Stomach smooth muscle (tissue), 2 donors: ENCODE data around the gene TTC33.
"Not testable (repeated sequence)": the region's sequence is repeated elsewhere in the genome, so short reads cannot be mapped to it uniquely, and the experiment has no call there.

Source experiments
- H3K27ac ChIP-seq: one replicate; pipeline ENCODE4 v1.7.0; 2013; ENCODE audit warnings: mild to moderate bottlenecking, low read length, inconsistent platforms
- H3K27me3 ChIP-seq, 2 donors: one replicate each; pipeline ENCODE4 v1.7.0; 2013; ENCODE audit warnings: low read length in 2 of 2; ENCODE audit not compliant: insufficient read depth in 2 of 2, control insufficient read depth in 1 of 2
- H3K36me3 ChIP-seq, 2 donors: one replicate each; pipeline ENCODE4 v1.7.0; 2013; ENCODE audit warnings: low read length in 2 of 2; ENCODE audit not compliant: control insufficient read depth in 2 of 2, insufficient read depth in 2 of 2
- H3K4me1 ChIP-seq: one replicate; pipeline ENCODE4 v1.7.0; 2013; ENCODE audit warnings: low read length; ENCODE audit not compliant: control insufficient read depth, insufficient read depth
- H3K4me3 ChIP-seq, 2 donors: one replicate each; pipeline ENCODE4 v1.7.0; 2013; ENCODE audit warnings: low read length in 2 of 2
- H3K9ac ChIP-seq, 2 donors: one replicate each; pipeline ENCODE4 v1.7.0; 2013; ENCODE audit warnings: low read length in 2 of 2, mild to moderate bottlenecking in 1 of 2
- H3K9me3 ChIP-seq, 2 donors: one replicate each; pipeline ENCODE4 v1.7.0; 2013; ENCODE audit warnings: low read length in 2 of 2; ENCODE audit not compliant: control insufficient read depth in 2 of 2
- donor health status: healthy.
- donor health status: Pancreatic carcinoma.

TTC33 gene

DNA sequence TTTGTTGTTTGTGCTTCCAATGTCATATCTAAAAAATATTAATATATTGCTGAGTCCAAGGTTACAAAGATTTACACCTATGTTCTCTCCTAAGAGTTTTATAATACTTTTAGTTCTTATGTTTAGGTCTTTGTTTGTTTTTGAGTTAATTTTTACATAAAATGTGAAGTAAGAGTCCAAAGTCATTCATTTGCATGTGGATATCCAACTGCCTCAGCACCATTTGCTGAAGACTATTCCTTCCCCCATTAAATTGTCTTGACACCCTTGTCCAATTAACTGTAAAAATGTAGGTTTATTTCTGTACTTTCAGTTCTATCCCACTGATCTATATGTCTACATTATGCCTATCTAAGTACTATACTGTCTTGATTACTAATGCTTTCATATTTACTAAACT is 35.7 kb downstream of the TTC33 start:
- H3K9ac ChIP-seq, result no peak overlapping the region
- H3K36me3 ChIP-seq, result peaks cover 0 to 5% of the 10 kb centered on the region in 2 donors
- no peak overlapping the region for H3K4me3 ChIP-seq
- no peaks in the 10 kb centered on the region for H3K4me1 ChIP-seq
- H3K9me3 ChIP-seq, result peaks cover 0 to 4% of the 10 kb centered on the region in 2 donors
- H3K27me3 ChIP-seq, result no peaks in the 10 kb centered on the region
- no peak overlapping the region for H3K27ac ChIP-seq

DNA sequence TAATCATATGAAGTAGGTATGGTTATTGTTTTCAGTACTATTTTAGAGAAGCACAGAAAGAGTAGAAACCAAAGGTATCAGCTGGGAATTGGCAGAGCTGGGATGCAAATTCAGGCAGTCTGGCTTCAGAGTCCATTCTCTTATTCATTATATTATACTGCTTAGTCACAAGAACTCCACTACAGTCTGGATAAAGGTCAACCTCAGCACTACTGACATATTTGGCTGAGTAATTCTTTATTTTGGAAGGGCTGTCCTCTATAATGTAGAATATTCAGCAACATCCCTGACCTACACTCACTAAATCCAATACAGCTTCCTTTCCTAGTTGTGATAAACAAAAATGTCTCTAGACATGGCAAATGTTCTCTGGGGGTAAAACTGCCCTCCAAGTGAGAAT is 38.5 kb downstream of the TTC33 start:
- Histone ChIP-seq H3K4me1 (no peaks in the 10 kb centered on the region), H3K4me3 (no peak overlapping the region), H3K9me3 (peaks cover 0 to 4% of the 10 kb centered on the region in 2 donors), H3K27ac (no peak overlapping the region), H3K27me3 (no peaks in the 10 kb centered on the region), H3K36me3 (peaks cover 0 to 5% of the 10 kb centered on the region in 2 donors), H3K9ac (no peak overlapping the region)

DNA sequence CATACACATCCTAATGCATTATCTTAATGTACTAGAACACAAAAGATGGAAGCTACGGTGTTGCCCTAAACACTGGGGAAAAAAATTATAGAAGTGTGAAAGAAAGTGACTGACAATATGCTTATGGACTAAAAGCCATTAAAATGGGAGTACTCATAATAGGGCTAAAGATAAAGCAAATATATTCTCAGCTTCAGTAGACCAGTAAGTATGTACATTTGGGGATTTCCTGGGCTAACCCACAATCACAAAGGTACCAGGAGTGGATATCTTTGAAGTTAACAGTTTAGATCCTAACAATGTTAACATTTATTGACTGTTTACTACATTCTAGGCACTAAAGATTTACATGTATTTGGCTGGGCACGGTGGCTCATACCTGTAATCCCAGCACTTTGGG is 39.2 kb downstream of the TTC33 start:
- Histone ChIP-seq H3K27ac (no peak overlapping the region), H3K9me3 (peaks cover 0 to 4% of the 10 kb centered on the region in 2 donors), H3K4me3 (no peak overlapping the region), H3K27me3 (no peaks in the 10 kb centered on the region), H3K4me1 (no peaks in the 10 kb centered on the region), H3K36me3 (peaks cover 0 to 5% of the 10 kb centered on the region in 2 donors), H3K9ac (no peak overlapping the region)

DNA sequence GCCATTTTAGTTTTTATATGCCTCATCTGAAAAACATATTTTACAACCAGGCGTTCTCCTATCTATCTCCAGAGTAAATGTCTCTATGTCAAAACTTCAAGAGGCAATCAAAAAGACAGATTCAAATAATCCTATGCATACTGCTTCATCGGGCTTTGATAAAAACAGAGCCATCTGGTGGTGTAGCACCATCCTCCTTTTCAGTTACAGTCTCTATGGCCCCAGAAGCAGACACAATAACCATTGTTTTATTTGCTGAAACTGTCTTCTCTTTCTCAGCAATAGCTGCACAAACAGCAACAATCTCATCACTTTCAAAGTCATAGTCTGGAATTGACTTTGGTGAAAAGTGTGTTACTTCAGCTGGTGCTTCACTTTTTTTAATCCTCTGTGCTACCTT is 39.8 kb downstream of the TTC33 start:
- no peaks in the 10 kb centered on the region for H3K9me3 ChIP-seq
- H3K9ac ChIP-seq, result no peak overlapping the region
- H3K4me1 ChIP-seq, result no peaks in the 10 kb centered on the region
- H3K36me3 ChIP-seq, result peaks cover 0 to 2% of the 10 kb centered on the region in 2 donors
- H3K4me3 ChIP-seq, result no peak overlapping the region
- H3K27me3 ChIP-seq, result no peaks in the 10 kb centered on the region
- no peak overlapping the region for H3K27ac ChIP-seq

DNA sequence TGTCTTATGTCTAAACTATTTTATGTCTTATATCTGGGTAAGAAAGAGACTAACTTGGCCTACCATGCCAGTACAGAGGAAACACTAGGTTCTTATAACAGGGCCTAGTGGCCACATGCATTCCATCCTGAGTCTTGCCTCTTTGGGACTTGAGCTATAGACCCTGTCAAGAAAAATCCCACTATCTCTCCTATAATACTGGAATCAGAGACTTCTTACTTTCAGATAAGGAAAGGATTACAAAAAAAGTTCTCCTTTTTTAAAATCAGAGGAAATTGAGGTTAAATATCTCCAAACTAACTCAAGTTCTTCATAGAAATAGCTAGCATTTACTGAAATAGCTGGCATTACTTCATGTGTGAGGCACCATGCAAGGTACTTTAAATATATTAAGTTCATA is 41.8 kb downstream of the TTC33 start:
- Histone ChIP-seq H3K36me3 (no peaks in the 10 kb centered on the region), H3K9ac (no peak overlapping the region), H3K27me3 (no peaks in the 10 kb centered on the region), H3K4me3 (no peak overlapping the region), H3K4me1 (no peaks in the 10 kb centered on the region), H3K27ac (no peak overlapping the region), H3K9me3 (no peaks in the 10 kb centered on the region)

DNA sequence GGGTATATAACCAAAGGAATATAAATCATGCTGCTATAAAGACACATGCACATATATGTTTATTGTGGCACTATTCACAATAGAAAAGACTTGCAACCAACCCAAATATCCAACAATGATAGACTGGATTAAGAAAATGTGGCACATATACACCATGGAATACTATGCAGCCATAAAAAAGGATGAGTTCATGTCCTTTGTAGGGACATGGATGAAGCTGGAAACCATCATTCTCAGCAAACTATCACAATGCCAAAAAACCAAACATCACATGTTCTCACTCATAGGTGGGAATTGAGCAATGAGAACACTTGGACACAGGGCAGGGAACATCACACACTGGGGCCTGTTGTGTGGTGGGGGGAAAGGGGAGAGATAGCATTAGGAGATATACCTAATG is 45.2 kb downstream of the TTC33 start:
- not testable (repeated sequence) for H3K27ac ChIP-seq, H3K36me3 ChIP-seq, H3K4me3 ChIP-seq, H3K27me3 ChIP-seq, H3K9me3 ChIP-seq, H3K4me1 ChIP-seq, H3K9ac ChIP-seq

DNA sequence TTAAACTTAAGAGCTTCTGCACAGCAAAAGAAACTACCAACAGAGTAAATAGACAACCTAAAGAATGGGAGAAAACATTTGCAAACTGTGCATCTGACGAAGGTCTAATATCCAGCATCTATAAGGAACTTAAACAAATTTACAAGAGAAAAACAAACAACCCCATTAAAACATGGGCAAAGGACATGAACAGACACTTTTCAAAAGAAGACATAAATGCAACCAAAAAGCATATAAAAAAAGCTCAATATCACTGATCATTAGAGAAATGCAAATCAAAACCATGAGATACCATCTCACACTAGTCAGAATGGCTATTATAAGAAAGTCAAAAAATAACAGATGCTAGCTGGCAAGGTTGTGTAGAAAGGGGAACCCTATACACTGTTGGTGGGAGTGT is 50.3 kb downstream of the TTC33 start:
- not testable (repeated sequence) for H3K4me1 ChIP-seq, H3K9ac ChIP-seq, H3K27ac ChIP-seq, H3K36me3 ChIP-seq, H3K9me3 ChIP-seq, H3K27me3 ChIP-seq, H3K4me3 ChIP-seq

DNA sequence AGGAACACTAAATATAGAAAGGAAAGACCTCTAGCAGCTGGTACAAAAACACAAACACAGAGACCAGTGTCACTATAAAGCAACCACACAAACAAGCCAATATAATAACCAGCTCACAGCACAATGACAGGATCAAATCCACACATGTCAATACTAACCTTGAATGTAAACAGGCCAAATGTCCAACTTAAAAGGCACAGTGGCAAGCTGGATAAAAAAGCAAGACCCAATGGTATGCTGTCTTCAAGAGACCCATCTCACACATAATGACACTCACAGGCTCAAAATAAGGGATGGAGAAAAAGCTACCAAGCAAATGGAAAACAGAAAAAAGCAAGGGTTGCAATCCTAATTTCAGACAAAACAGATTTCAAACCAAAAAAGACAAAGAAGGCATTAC is 53.7 kb downstream of the TTC33 start:
- not testable (repeated sequence) for H3K36me3 ChIP-seq, H3K4me3 ChIP-seq, H3K4me1 ChIP-seq, H3K9me3 ChIP-seq, H3K9ac ChIP-seq, H3K27ac ChIP-seq, H3K27me3 ChIP-seq

DNA sequence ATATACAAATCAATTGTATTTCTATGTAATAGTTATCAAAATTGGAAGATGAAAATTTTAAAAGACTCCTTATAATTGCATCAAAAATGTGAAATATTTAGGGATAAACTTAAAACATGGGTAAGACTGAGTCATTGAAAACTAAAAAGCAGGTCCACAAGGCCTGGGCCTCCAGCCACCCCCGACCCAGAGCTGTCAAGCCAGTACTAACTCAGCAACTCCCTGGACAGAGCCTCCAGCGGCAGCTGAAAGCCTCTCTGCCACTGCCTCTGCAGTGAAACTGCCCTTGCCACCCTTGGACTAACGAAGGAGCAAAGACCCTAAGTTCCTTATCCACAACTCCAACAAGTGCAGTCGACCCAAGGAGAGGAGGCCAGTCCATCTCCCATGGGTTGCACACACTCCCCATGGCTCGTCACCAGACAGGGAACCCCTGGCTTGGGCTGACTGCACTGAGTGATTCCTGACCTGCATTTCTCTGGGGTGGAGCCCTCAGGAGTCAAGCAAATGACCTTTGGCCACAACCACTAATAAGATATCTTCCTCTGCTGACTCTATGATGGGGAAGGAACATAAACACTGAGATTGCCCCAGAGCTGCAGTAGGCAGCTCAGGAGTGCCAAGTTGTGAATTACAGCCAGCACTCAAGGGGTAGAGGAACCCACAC is 55.5 kb downstream of the TTC33 start:
- no peak overlapping the region for H3K4me3 ChIP-seq
- peaks cover 3 to 4% of the 10 kb centered on the region in 2 donors for H3K9me3 ChIP-seq
- H3K4me1 ChIP-seq, result no peaks in the 10 kb centered on the region
- peaks cover 4 to 5% of the 10 kb centered on the region in 2 donors for H3K36me3 ChIP-seq
- no peaks in the 10 kb centered on the region for H3K27me3 ChIP-seq
- H3K27ac ChIP-seq, result no peak overlapping the region
- no peak overlapping the region for H3K9ac ChIP-seq

DNA sequence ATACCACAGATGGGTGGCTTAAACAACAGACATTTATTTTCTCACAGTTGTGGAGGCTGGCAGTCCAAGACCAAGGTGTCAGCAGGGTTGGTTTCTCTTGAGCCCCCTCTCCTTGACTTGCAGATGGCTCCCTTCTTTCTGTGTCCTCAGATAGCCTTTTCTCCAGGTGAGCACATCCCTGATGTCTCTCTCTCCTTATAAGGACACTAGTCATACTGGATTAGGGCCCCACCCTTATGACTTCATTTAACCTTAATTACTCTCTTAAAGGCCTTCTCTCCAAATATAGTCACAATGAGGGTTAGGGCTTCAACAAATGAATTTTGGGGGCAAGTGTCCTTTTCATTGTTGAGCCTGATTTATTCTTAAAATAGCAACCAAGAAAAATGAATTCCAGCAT is 61.3 kb downstream of the TTC33 start:
- no peak overlapping the region for H3K4me3 ChIP-seq
- H3K9me3 ChIP-seq, result no peaks in the 10 kb centered on the region
- no peak overlapping the region for H3K9ac ChIP-seq
- H3K27ac ChIP-seq, result no peak overlapping the region
- peaks cover 14 to 21% of the 10 kb centered on the region in 2 donors for H3K36me3 ChIP-seq
- H3K27me3 ChIP-seq, result no peaks in the 10 kb centered on the region
- H3K4me1 ChIP-seq, result no peaks in the 10 kb centered on the region

DNA sequence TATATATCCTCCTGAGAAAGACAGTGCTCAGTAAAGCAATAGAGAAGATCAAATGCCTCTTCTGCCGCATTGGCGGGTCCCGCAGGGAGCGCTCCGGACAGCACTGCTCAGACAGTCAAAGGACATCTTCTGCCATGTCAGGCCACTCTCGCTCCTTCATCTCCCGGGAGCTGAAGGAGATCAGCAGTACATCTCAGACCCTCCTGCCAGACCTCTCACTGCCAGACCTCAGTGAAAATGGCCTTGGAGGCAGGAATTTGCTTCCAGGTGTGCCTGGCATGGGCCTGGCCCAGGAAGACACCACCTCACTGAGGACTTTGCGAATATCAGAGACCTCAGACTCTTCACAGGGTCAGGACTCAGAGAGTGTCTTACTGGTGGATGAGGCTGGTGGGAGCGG is 63.9 kb downstream of the TTC33 start:
- Histone ChIP-seq H3K27ac (no peak overlapping the region), H3K4me1 (peaks cover 2% of the 10 kb centered on the region), H3K4me3 (no peak overlapping the region), H3K36me3 (peaks cover 14 to 16% of the 10 kb centered on the region in 2 donors), H3K27me3 (no peaks in the 10 kb centered on the region), H3K9me3 (no peaks in the 10 kb centered on the region), H3K9ac (no peak overlapping the region)
